Parathyroid adenoma (tissue), 2 donors: ENCODE results near the gene CCL21.

Experiments
- H2AFZ ChIP-seq: fragments of 300-600 bp; sonication (generic); one replicate; pipeline ENCODE4 v1.7.0; 2017; ENCODE audit warnings: antibody characterized with exemption, mild to moderate bottlenecking
- H3K27ac ChIP-seq: fragments of 300-600 bp; sonication (generic); one replicate; pipeline ENCODE4 v1.7.0; 2017
- H3K27me3 ChIP-seq: fragments of 300-600 bp; sonication (generic); one replicate; pipeline ENCODE4 v1.7.0; 2017; ENCODE audit warnings: low read length; ENCODE audit not compliant: control insufficient read depth, insufficient read depth
- H3K36me3 ChIP-seq: fragments of 300-600 bp; sonication (generic); one replicate; pipeline ENCODE4 v1.7.0; 2017; ENCODE audit warnings: low read length; ENCODE audit not compliant: control insufficient read depth, insufficient read depth
- H3K4me1 ChIP-seq: fragments of 300-600 bp; sonication (generic); one replicate; pipeline ENCODE4 v1.7.0; 2017; ENCODE audit warnings: control low read depth
- H3K4me2 ChIP-seq: fragments of 300-600 bp; sonication (generic); one replicate; pipeline ENCODE4 v1.7.0; 2017; ENCODE audit warnings: low read length
- H3K4me3 ChIP-seq: fragments of 300-600 bp; sonication (generic); one replicate; pipeline ENCODE4 v1.7.0; 2017; ENCODE audit warnings: low read depth, low read length
- H3K79me2 ChIP-seq: fragments of 300-600 bp; sonication (generic); one replicate; pipeline ENCODE4 v1.7.0; 2017; ENCODE audit warnings: control low read depth
- H3K9ac ChIP-seq: fragments of 300-600 bp; sonication (generic); one replicate; pipeline ENCODE4 v1.7.0; 2017; ENCODE audit warnings: mild to moderate bottlenecking
- H3K9me3 ChIP-seq: fragments of 300-600 bp; sonication (generic); one replicate; pipeline ENCODE4 v1.7.0; 2017; ENCODE audit warnings: low read length; ENCODE audit not compliant: control insufficient read depth
- CTCF ChIP-seq: fragments of 300-600 bp; sonication (generic); IDR thresholded peaks from one replicate; pipeline ENCODE4 v1.7.0; 2017; ENCODE audit warnings: antibody characterized with exemption, mild to moderate bottlenecking
- donor health status: primary hyperparathyroidism.

CCL21 gene

GRCh38 chr9:34689512-34689911 is 20.4 kb downstream of the CCL21 start:
- H3K9me3 ChIP-seq, result no peaks in the 10 kb centered on the region
- H3K4me3 ChIP-seq, result no peak overlapping the region
- no peak overlapping the region for H3K27ac ChIP-seq
- H3K4me2 ChIP-seq, result no peak overlapping the region
- TF ChIP-seq CTCF, result no peak
- no peak overlapping the region for H2AFZ ChIP-seq
- H3K27me3 ChIP-seq, result no peaks in the 10 kb centered on the region
- H3K9ac ChIP-seq, result no peak overlapping the region
- no peaks in the 10 kb centered on the region for H3K4me1 ChIP-seq
- no peaks in the 10 kb centered on the region for H3K79me2 ChIP-seq
- H3K36me3 ChIP-seq, result no peaks in the 10 kb centered on the region

GRCh38 chr9:34689116-34689470 is 20.8 kb downstream of the CCL21 start:
- no peaks in the 10 kb centered on the region for H3K79me2 ChIP-seq
- no peak overlapping the region for H3K4me2 ChIP-seq
- no peaks in the 10 kb centered on the region for H3K36me3 ChIP-seq
- no peaks in the 10 kb centered on the region for H3K27me3 ChIP-seq
- no peak overlapping the region for H3K27ac ChIP-seq
- no peak overlapping the region for H3K4me3 ChIP-seq
- no peak overlapping the region for H2AFZ ChIP-seq
- no peaks in the 10 kb centered on the region for H3K9me3 ChIP-seq
- no peaks in the 10 kb centered on the region for H3K4me1 ChIP-seq
- H3K9ac ChIP-seq, result no peak overlapping the region
- no peak for TF ChIP-seq CTCF

GRCh38 chr9:34688329-34689115 is 21.4 kb downstream of the CCL21 start:
- Histone ChIP-seq H3K4me3 (no peak overlapping the region), H3K9ac (no peak overlapping the region), H3K27ac (no peak overlapping the region), H3K27me3 (no peaks in the 10 kb centered on the region), H3K9me3 (no peaks in the 10 kb centered on the region), H3K4me2 (no peak overlapping the region), H2AFZ (no peak overlapping the region), H3K79me2 (no peaks in the 10 kb centered on the region), H3K4me1 (no peaks in the 10 kb centered on the region), H3K36me3 (no peaks in the 10 kb centered on the region)
- no peak for TF ChIP-seq CTCF

GRCh38 chr9:34687276-34688030 is 22.5 kb downstream of the CCL21 start:
- H3K27me3 ChIP-seq, result no peaks in the 10 kb centered on the region
- no peak overlapping the region for H3K27ac ChIP-seq
- no peaks in the 10 kb centered on the region for H3K79me2 ChIP-seq
- H3K4me2 ChIP-seq, result no peak overlapping the region
- H3K9ac ChIP-seq, result no peak overlapping the region
- no peaks in the 10 kb centered on the region for H3K9me3 ChIP-seq
- H3K4me3 ChIP-seq, result no peak overlapping the region
- no peak for TF ChIP-seq CTCF
- H2AFZ ChIP-seq, result no peak overlapping the region
- H3K4me1 ChIP-seq, result no peaks in the 10 kb centered on the region
- H3K36me3 ChIP-seq, result no peaks in the 10 kb centered on the region
